ENCODE results near the gene CAPN14. TPM values are rescaled to one million over a fixed set of nuclear protein-coding genes. Genes with fewer than 3 reads are reported as not detected.

The CAPN14 gene
- total RNA-seq, 1 experiment from 2014 or later = not detected

DNA sequence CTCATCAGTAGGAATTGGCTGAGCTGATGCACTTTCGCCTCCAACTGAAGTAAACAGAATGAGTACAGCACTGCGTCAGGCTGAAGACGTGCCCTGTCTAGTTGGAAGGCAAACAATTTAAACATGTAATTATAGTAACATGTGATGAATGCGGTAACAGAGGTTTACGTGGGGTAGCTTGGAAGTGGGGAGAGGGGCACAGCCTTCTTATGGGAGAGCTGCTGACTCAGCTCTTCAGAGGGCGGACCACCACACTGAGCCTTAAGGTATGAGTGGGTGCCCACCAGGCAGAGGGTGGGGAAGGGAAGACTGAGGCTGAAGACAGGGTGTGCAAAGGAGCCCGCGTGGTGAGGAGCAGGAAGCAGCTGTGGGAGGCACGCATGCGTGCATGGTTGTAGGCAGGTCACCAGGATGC is 10.4 kb upstream of the CAPN14 start:
- Histone ChIP-seq H2AFZ (ENCODE audit: low read depth, low read length, poor library complexity, severe bottlenecking) (no peak overlapping the region), H3K4me1 (ENCODE audit: control insufficient read depth in 1 of 2, insufficient read depth in 2 of 2, low read length in 2 of 2) (no peaks in the 10 kb centered on the region), H3K4me2 (ENCODE audit: low read length) (no peak overlapping the region), H3K9ac (ENCODE audit: low read length) (no peak overlapping the region), H3K36me3 (ENCODE audit: control insufficient read depth in 1 of 2, insufficient read depth in 2 of 2, low read length in 2 of 2) (no peaks in the 10 kb centered on the region), H3K27ac (ENCODE audit: low read depth, low read length) (no peak overlapping the region), H3K79me2 (ENCODE audit: insufficient read depth, low read length) (no peaks in the 10 kb centered on the region), H3K9me3 (ENCODE audit: control insufficient read depth in 1 of 2, insufficient read depth in 1 of 2, low read depth in 1 of 2, low read length in 2 of 2) (no peaks in the 10 kb centered on the region), H3K9me2 (ENCODE audit: insufficient read depth) (no peaks in the 10 kb centered on the region), H4K20me1 (ENCODE audit: insufficient read depth) (no peaks in the 10 kb centered on the region; the same call in 1 of the 2 replicates), H3K4me3 (replicated peaks in 1 of 2; ENCODE audit: low read depth in 1 of 2, low read length in 2 of 2) (no peak overlapping the region), H3K27me3 (ENCODE audit: insufficient read depth, low read length) (peaks cover 56% of the 10 kb centered on the region)
- TF ChIP-seq SRF (IDR thresholded peaks at IDR 0.05; ENCODE audit: low read depth) = no peak
- no peak for TF ChIP-seq ATF3 (IDR thresholded peaks at IDR 0.05)
- no peak for TF ChIP-seq EGR1 (IDR thresholded peaks at IDR 0.05; ENCODE audit: low read depth)
- TF ChIP-seq EZH2phosphoT487 (IDR thresholded peaks at IDR 0.05; ENCODE audit: borderline replicate concordance) = no peak
- TF ChIP-seq SP1 (IDR thresholded peaks at IDR 0.05; ENCODE audit: low read depth) = no peak
- no peak for TF ChIP-seq ZBTB33 (IDR thresholded peaks at IDR 0.05; ENCODE audit: extremely low read depth, insufficient replicate concordance, low read length)
- no peak for TF ChIP-seq ZNF274 (IDR thresholded peaks at IDR 0.05; ENCODE audit: low read depth, low read length)
- TF ChIP-seq, protein P1, sequence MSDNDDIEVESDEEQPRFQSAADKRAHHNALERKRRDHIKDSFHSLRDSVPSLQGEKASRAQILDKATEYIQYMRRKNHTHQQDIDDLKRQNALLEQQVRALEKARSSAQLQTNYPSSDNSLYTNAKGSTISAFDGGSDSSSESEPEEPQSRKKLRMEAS (IDR thresholded peaks at IDR 0.05) = no peak
- no peak for TF ChIP-seq POLR2AphosphoS5 (IDR thresholded peaks at IDR 0.05; ENCODE audit: low read depth, low read length)
- TF ChIP-seq CTCF (IDR thresholded peaks at IDR 0.05 in 2 of 3, conservative IDR thresholded peaks at IDR 0.05 in 1 of 3; ENCODE audit: borderline replicate concordance in 1 of 3, insufficient read depth in 1 of 3, low read depth in 2 of 3, low read length in 2 of 3) = no peak
- TF ChIP-seq FOSL1 (IDR thresholded peaks at IDR 0.05; ENCODE audit: low read depth) = no peak
- CTCF ChIA-PET = interaction anchor here (1.0 kb wide), 1 partner anchor 58 kb away, joined by 3 read pairs; no protein-coding TSS in a partner anchor
- DNase-seq (ENCODE audit: low read depth, low spot score) (no peak), ATAC-seq (no peak)
- BruUV-seq (replicated peaks) = no TSS peak
- RAD21 ChIA-PET (ENCODE audit: low non-redundant PET in 1 of 2, low total read pairs in 2 of 2, uncharacterized antibody in 2 of 2, unreplicated experiment in 2 of 2) = no interaction called here
- intact Hi-C loops (cut with micrococcal nuclease) = no loop called here
- POLR2A ChIA-PET = no interaction called here
